SK-N-SH treated with all-trans-retinoic acid at 6 μM for 48 hours (cell line): ENCODE data around the gene PRKAG3.

Experiments
- ATAC-seq: fragments of 200-7000 bp; cut with Tn5 transposase; 3 replicates; pipeline ENCODE4 v1.9.1; 2020; ENCODE audit warnings: mild to moderate bottlenecking, moderate library complexity
- BACH2 ChIP-seq: fragments of 250-450 bp; sonication (Bioruptor Pico); IDR thresholded peaks from 2 replicates; pipeline ENCODE4 v1.9.0; 2021; ENCODE audit warnings: mild to moderate bottlenecking, borderline replicate concordance
- CSDC2 ChIP-seq: fragments of 250-450 bp; sonication (Bioruptor Pico); IDR thresholded peaks from 2 replicates; pipeline ENCODE4 v1.5.0; 2020; ENCODE audit warnings: mild to moderate bottlenecking, moderate library complexity
- ESRRG ChIP-seq: fragments of 250-450 bp; sonication (Bioruptor Pico); IDR thresholded peaks from 2 replicates; pipeline ENCODE4 v1.6.1; 2021; ENCODE audit warnings: mild to moderate bottlenecking
- GLIS3 ChIP-seq: fragments of 250-450 bp; sonication (Bioruptor Pico); IDR thresholded peaks from 2 replicates; pipeline ENCODE4 v1.5.0; 2020; ENCODE audit warnings: mild to moderate bottlenecking, moderate library complexity
- ISL1 ChIP-seq: fragments of 250-450 bp; sonication (Bioruptor Pico); IDR thresholded peaks from 2 replicates; pipeline ENCODE4 v2.1.2; 2022; ENCODE audit warnings: mild to moderate bottlenecking, moderate library complexity
- OSR1 ChIP-seq: fragments of 250-450 bp; sonication (Bioruptor Pico); IDR thresholded peaks from 2 replicates; pipeline ENCODE4 v1.8.0; 2022; ENCODE audit warnings: moderate library complexity, mild to moderate bottlenecking, inconsistent platforms
- PPARA ChIP-seq: fragments of 250-450 bp; sonication (Bioruptor Pico); IDR thresholded peaks from 2 replicates; pipeline ENCODE4 v1.5.0; 2020; ENCODE audit warnings: mild to moderate bottlenecking, borderline replicate concordance
- RARB ChIP-seq: fragments of 250-450 bp; sonication (Bioruptor Pico); IDR thresholded peaks from 2 replicates; pipeline ENCODE4 v1.8.0; 2021; ENCODE audit warnings: mild to moderate bottlenecking, moderate library complexity
- SNAI2 ChIP-seq: fragments of 250-450 bp; sonication (Bioruptor Pico); IDR thresholded peaks from 2 replicates; pipeline ENCODE4 v1.5.0; 2020; ENCODE audit warnings: mild to moderate bottlenecking, moderate library complexity
- TCF4 ChIP-seq: fragments of 250-450 bp; sonication (Bioruptor Pico); IDR thresholded peaks from 2 replicates; pipeline ENCODE4 v1.8.0; 2021; ENCODE audit warnings: mild to moderate bottlenecking, moderate library complexity, borderline replicate concordance
- TOX ChIP-seq: fragments of 250-450 bp; sonication (Bioruptor Pico); IDR thresholded peaks from 2 replicates; pipeline ENCODE4 v1.8.0; 2021; ENCODE audit warnings: mild to moderate bottlenecking, moderate library complexity, borderline replicate concordance
- ZC3H10 ChIP-seq: fragments of 250-450 bp; sonication (Bioruptor Pico); IDR thresholded peaks from 2 replicates; pipeline ENCODE4 v1.5.1; 2021; ENCODE audit warnings: mild to moderate bottlenecking, moderate library complexity
- ZFP3 ChIP-seq: fragments of 250-450 bp; sonication (Bioruptor Pico); IDR thresholded peaks from 2 replicates; pipeline ENCODE4 v1.5.0; 2020; ENCODE audit warnings: mild to moderate bottlenecking, moderate library complexity
- ZFP30 ChIP-seq: fragments of 450-650 bp; formaldehyde crosslinking; IDR thresholded peaks from 2 replicates; pipeline ENCODE4 v1.5.0; 2022; ENCODE audit warnings: mild to moderate bottlenecking, moderate library complexity
- ZNF565 ChIP-seq: fragments of 450-650 bp; formaldehyde crosslinking; conservative IDR thresholded peaks from 2 replicates; pipeline ENCODE4 v1.5.0; 2020; ENCODE audit warnings: low read depth, mild to moderate bottlenecking, moderate library complexity
- ZNF70 ChIP-seq: fragments of 450-650 bp; formaldehyde crosslinking; IDR thresholded peaks from 2 replicates; pipeline ENCODE4 v1.5.0; 2020; ENCODE audit warnings: mild to moderate bottlenecking, moderate library complexity
- ZNF8 ChIP-seq: fragments of 450-650 bp; formaldehyde crosslinking; IDR thresholded peaks from 2 replicates; pipeline ENCODE4 v1.5.0; 2020; ENCODE audit warnings: mild to moderate bottlenecking, moderate library complexity
- TF ChIP-seq, protein P1 (sequence below): fragments of 250-450 bp; sonication (Bioruptor Pico); IDR thresholded peaks from 2 replicates; pipeline ENCODE4 v1.5.1; 2020; ENCODE audit warnings: low read depth, mild to moderate bottlenecking, moderate library complexity
- TF ChIP-seq, protein P2 (sequence below): fragments of 250-450 bp; sonication (Bioruptor Pico); IDR thresholded peaks from 2 replicates; pipeline ENCODE4 v1.5.0; 2020; ENCODE audit warnings: mild to moderate bottlenecking, moderate library complexity
- TF ChIP-seq, protein P3 (sequence below): fragments of 250-450 bp; sonication (Bioruptor Pico); IDR thresholded peaks from 2 replicates; pipeline ENCODE4 v1.5.1; 2021; ENCODE audit warnings: mild to moderate bottlenecking, moderate library complexity
- TF ChIP-seq, protein P4 (sequence below): fragments of 250-450 bp; sonication (Bioruptor Pico); IDR thresholded peaks from 2 replicates; pipeline ENCODE4 v1.8.0; 2021; ENCODE audit warnings: low read depth, mild to moderate bottlenecking, moderate library complexity, borderline replicate concordance
- TF ChIP-seq, protein P5 (sequence below): fragments of 250-450 bp; sonication (Bioruptor Pico); IDR thresholded peaks from 2 replicates; pipeline ENCODE4 v1.8.0; 2020; ENCODE audit warnings: mild to moderate bottlenecking, moderate library complexity, borderline replicate concordance

PRKAG3 gene

DNA sequence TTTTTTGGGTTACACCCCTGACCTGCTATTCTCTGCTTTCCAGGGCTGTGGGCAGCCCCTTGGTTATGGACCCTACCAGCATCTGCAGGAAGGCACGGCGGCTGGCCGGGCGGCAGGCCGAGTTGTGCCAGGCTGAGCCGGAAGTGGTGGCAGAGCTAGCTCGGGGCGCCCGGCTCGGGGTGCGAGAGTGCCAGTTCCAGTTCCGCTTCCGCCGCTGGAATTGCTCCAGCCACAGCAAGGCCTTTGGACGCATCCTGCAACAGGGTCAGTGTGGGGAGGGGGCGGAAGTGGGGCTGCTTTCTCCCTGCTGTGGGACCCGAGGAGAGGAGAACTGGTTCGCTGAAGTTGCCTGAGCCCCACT lies 39.4 kb upstream of the PRKAG3 start:
- TF ChIP-seq ESRRG (no peak), ISL1 (CRISPR knock-in tag) (no peak), BACH2 (CRISPR knock-in tag) (no peak), ZNF70 (no peak), CSDC2 (CRISPR knock-in tag) (no peak), ZC3H10 (CRISPR knock-in tag) (no peak), PPARA (no peak), TCF4 (CRISPR knock-in tag) (no peak)
- TF ChIP-seq, protein P1, sequence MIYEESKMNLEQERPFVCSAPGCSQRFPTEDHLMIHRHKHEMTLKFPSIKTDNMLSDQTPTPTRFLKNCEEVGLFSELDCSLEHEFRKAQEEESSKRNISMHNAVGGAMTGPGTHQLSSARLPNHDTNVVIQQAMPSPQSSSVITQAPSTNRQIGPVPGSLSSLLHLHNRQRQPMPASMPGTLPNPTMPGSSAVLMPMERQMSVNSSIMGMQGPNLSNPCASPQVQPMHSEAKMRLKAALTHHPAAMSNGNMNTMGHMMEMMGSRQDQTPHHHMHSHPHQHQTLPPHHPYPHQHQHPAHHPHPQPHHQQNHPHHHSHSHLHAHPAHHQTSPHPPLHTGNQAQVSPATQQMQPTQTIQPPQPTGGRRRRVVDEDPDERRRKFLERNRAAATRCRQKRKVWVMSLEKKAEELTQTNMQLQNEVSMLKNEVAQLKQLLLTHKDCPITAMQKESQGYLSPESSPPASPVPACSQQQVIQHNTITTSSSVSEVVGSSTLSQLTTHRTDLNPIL: no peak
- TF ChIP-seq, protein P2, sequence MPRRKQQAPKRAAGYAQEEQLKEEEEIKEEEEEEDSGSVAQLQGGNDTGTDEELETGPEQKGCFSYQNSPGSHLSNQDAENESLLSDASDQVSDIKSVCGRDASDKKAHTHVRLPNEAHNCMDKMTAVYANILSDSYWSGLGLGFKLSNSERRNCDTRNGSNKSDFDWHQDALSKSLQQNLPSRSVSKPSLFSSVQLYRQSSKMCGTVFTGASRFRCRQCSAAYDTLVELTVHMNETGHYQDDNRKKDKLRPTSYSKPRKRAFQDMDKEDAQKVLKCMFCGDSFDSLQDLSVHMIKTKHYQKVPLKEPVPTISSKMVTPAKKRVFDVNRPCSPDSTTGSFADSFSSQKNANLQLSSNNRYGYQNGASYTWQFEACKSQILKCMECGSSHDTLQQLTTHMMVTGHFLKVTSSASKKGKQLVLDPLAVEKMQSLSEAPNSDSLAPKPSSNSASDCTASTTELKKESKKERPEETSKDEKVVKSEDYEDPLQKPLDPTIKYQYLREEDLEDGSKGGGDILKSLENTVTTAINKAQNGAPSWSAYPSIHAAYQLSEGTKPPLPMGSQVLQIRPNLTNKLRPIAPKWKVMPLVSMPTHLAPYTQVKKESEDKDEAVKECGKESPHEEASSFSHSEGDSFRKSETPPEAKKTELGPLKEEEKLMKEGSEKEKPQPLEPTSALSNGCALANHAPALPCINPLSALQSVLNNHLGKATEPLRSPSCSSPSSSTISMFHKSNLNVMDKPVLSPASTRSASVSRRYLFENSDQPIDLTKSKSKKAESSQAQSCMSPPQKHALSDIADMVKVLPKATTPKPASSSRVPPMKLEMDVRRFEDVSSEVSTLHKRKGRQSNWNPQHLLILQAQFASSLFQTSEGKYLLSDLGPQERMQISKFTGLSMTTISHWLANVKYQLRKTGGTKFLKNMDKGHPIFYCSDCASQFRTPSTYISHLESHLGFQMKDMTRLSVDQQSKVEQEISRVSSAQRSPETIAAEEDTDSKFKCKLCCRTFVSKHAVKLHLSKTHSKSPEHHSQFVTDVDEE: no peak
- ATAC-seq: no peak

DNA sequence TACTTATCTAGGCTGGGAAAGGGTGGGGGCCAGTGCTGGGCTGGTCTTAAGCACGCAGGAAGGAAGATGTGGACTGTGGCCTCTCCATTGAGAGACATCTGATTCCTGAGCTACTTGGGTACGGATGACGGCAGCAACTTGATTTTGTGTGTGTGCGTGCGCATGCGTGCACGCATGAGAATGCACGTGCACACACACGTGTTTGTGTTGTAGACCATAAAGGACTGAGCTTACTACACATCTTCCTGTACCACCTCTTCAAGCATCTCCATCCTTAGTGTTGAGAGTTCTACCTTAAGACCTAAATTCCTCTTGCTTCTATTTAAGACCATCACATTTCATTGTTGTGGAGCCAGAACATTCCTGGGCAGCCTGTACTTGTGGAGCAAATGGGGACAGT lies 37.5 kb upstream of the PRKAG3 start:
- ATAC-seq: no peak
- TF ChIP-seq ZC3H10 (CRISPR knock-in tag) (no peak), BACH2 (CRISPR knock-in tag) (no peak), ESRRG (no peak), GLIS3 (no peak), ZNF70 (no peak), TOX (CRISPR knock-in tag) (no peak), ISL1 (CRISPR knock-in tag) (no peak)
- TF ChIP-seq, protein P3, sequence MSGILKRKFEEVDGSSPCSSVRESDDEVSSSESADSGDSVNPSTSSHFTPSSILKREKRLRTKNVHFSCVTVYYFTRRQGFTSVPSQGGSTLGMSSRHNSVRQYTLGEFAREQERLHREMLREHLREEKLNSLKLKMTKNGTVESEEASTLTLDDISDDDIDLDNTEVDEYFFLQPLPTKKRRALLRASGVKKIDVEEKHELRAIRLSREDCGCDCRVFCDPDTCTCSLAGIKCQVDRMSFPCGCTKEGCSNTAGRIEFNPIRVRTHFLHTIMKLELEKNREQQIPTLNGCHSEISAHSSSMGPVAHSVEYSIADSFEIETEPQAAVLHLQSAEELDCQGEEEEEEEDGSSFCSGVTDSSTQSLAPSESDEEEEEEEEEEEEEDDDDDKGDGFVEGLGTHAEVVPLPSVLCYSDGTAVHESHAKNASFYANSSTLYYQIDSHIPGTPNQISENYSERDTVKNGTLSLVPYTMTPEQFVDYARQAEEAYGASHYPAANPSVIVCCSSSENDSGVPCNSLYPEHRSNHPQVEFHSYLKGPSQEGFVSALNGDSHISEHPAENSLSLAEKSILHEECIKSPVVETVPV (CRISPR knock-in tag): no peak

DNA sequence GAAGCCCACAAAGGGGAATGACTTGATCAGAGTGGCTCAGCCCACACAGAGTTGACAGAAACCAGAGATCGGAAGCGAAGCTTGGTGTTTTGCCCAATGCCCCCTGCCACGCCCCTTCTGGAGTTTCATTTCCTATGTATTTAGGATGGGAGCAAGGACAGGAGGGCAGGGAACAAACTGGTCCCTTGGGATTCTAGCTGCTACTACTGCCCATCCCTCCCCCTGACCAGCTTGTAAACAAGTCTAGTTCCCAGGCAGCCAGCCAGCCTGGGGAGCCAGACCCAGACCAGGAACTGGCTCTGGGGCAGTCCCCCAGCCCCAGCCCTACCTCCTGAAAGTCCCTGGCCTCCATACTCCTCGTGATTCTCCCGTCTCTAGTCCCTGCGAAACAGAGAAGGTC lies 36.3 kb upstream of the PRKAG3 start:
- ATAC-seq: no peak
- TF ChIP-seq ZNF70 (no peak), RARB (CRISPR knock-in tag) (no peak), BACH2 (CRISPR knock-in tag) (no peak)
- TF ChIP-seq, protein P3 (CRISPR knock-in tag): no peak

DNA sequence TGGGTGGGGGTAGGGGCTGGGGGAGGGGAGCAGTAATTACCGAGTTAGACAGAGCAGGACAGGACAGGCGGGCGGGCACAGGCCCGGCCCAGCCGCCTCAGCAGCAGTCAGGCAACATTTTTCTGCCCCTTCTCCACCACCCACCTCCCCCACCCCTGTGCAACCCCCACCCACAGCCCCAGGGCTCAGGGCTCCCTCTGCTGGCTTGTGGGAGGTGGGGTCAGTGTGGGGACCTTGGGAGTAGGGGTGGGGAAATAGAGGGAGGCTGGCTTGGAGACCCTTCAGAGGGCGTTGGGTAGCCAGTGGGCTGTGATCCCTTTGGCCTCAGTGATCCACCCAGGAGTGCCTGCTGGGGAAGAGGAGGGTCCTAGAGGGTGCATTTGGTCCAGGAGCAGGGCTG lies 34.4 kb upstream of the PRKAG3 start:
- no peak for TF ChIP-seq ZNF8 (CRISPR knock-in tag)
- no peak for TF ChIP-seq OSR1 (CRISPR knock-in tag)
- no peak for TF ChIP-seq RARB (CRISPR knock-in tag)
- TF ChIP-seq CSDC2 (CRISPR knock-in tag): no peak
- TF ChIP-seq SNAI2 (CRISPR knock-in tag): no peak
- TF ChIP-seq, protein P4, sequence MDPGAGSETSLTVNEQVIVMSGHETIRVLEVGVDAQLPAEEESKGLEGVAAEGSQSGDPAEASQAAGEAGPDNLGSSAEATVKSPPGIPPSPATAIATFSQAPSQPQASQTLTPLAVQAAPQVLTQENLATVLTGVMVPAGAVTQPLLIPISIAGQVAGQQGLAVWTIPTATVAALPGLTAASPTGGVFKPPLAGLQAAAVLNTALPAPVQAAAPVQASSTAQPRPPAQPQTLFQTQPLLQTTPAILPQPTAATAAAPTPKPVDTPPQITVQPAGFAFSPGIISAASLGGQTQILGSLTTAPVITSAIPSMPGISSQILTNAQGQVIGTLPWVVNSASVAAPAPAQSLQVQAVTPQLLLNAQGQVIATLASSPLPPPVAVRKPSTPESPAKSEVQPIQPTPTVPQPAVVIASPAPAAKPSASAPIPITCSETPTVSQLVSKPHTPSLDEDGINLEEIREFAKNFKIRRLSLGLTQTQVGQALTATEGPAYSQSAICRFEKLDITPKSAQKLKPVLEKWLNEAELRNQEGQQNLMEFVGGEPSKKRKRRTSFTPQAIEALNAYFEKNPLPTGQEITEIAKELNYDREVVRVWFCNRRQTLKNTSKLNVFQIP (CRISPR knock-in tag): no peak
- TF ChIP-seq, protein P2: no peak
- TF ChIP-seq ZFP3: no peak
- TF ChIP-seq, protein P1: no peak
- no peak for TF ChIP-seq BACH2 (CRISPR knock-in tag)
- TF ChIP-seq TOX (CRISPR knock-in tag): no peak
- TF ChIP-seq ZNF565: no peak
- TF ChIP-seq, protein P5, sequence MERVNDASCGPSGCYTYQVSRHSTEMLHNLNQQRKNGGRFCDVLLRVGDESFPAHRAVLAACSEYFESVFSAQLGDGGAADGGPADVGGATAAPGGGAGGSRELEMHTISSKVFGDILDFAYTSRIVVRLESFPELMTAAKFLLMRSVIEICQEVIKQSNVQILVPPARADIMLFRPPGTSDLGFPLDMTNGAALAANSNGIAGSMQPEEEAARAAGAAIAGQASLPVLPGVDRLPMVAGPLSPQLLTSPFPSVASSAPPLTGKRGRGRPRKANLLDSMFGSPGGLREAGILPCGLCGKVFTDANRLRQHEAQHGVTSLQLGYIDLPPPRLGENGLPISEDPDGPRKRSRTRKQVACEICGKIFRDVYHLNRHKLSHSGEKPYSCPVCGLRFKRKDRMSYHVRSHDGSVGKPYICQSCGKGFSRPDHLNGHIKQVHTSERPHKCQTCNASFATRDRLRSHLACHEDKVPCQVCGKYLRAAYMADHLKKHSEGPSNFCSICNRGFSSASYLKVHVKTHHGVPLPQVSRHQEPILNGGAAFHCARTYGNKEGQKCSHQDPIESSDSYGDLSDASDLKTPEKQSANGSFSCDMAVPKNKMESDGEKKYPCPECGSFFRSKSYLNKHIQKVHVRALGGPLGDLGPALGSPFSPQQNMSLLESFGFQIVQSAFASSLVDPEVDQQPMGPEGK (CRISPR knock-in tag): no peak
- TF ChIP-seq ZFP30: no peak
- no peak for ATAC-seq
